Measurements from ENCODE around the gene ATRAID.

- TF ChIP-seq EZH2 (optimal IDR thresholded peaks at IDR 0.05; ENCODE audit: low read depth, low read length) = no peak
- TF ChIP-seq CTCF (IDR thresholded peaks at IDR 0.05; ENCODE audit: low read length) = no peak
These were observed 11.6 kb downstream of the ATRAID start for GRCh38 chr2:27223416-27223815.
